Lower leg skin (tissue), 3 donors: ENCODE data around the gene SLC6A18.

Source experiments
- CTCF ChIP-seq, 3 donors: fragments of 450-650 bp; IDR thresholded peaks; one replicate each; pipeline ENCODE4 v1.5.1; 2016; ENCODE audit warnings: antibody characterized with exemption in 3 of 3, mild to moderate bottlenecking in 3 of 3, moderate library complexity in 2 of 3
- POLR2A ChIP-seq, 2 donors: fragments of 450-650 bp; IDR thresholded peaks; one replicate each; pipeline ENCODE4 v1.6.1; 2016 to 2017; ENCODE audit warnings: antibody characterized with exemption in 2 of 2, mild to moderate bottlenecking in 1 of 2, moderate library complexity in 1 of 2

GRCh38 chr5:1219768-1220100, 5.4 kb upstream of the SLC6A18 start:
- TF ChIP-seq CTCF (IDR thresholded peaks at IDR 0.05) (no peak), POLR2A (IDR thresholded peaks at IDR 0.05) (no peak)
